Measurements from ENCODE around the gene CCDC186. TPM values are rescaled to one million over a fixed set of nuclear protein-coding genes. Genes with fewer than 3 reads are reported as not detected.

CCDC186 gene
- total RNA-seq, 1 experiment from 2014 or later, result 5.7 TPM

DNA sequence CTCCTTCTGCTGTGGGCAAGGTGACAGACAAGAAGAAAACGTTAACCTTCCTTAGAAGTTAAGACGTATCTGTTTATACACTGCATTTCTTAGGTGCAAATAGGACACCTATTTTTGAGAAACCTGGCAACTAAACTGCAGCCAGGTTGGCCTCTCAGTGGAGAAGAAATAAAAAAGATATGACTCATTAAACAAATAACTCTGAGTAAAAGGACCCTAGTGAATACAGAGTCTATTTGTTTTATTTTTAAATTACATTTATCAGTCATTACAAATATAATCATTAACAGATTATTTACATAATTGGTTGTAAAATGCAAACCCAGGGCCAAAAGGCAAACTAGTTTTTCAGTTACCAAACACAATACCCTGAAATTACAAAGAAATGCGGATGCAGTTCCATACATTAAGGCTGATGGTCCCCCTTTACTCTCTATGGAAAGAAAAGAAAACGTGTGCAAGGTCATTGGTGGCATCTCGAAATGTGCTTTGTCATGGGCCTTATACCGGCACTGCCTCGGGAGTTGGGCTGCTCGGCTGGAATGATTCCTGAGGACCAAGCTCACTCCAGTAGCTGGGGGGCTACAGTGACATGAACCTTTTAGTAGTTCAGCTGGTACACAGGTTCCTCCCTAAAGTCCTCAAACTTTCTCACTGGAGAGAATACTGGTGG, 92.0 kb downstream of the CCDC186 start:
- Histone ChIP-seq H3K4me3 (ENCODE audit: low read length) (peak overlapping the region; percentile 18; the same call in 1 of the 2 replicates), H3F3A (ENCODE audit: low read length, unreplicated experiment) (no peaks in the 10 kb centered on the region), H3K4me2 (ENCODE audit: low read length) (peak overlapping the region; percentile 69), H2AFZ (ENCODE audit: low read length) (0 out of 2 replicates have a peak overlapping the region, but pooled peaks have one; percentile 28), H3K27me3 (ENCODE audit: low read length) (no peaks in the 10 kb centered on the region), H3K79me2 (ENCODE audit: low read length) (no peaks in the 10 kb centered on the region), H3K27ac (ENCODE audit: low read length) (peak overlapping the region; percentile 56), H4K20me1 (ENCODE audit: low read length) (no peaks in the 10 kb centered on the region), H3K9ac (ENCODE audit: low read length) (peak overlapping the region; percentile 16; the same call in 1 of the 2 replicates), H3K9me2 (replicated peaks; ENCODE audit: low read length) (no peaks in the 10 kb centered on the region), H3K36me3 (ENCODE audit: low read depth, low read length) (no peaks in the 10 kb centered on the region), H3K9me3 (ENCODE audit: low read length) (no peaks in the 10 kb centered on the region), H3K4me1 (ENCODE audit: insufficient read depth, low read length) (peaks cover 20% of the 10 kb centered on the region)
- CTCF ChIA-PET, result no interaction called here
- POLR2A ChIA-PET (ENCODE audit: unreplicated experiment), result no interaction called here
- intact Hi-C loops (cut with micrococcal nuclease), result no loop called here
- no TSS peak for BruUV-seq (replicated peaks)
- TF ChIP-seq EZH2phosphoT487 (IDR thresholded peaks at IDR 0.05; ENCODE audit: borderline replicate concordance, low read length) (no peak), EZH2 (IDR thresholded peaks at IDR 0.05; ENCODE audit: low read length, unreplicated experiment) (no peak)
- TF ChIP-seq, protein P1, sequence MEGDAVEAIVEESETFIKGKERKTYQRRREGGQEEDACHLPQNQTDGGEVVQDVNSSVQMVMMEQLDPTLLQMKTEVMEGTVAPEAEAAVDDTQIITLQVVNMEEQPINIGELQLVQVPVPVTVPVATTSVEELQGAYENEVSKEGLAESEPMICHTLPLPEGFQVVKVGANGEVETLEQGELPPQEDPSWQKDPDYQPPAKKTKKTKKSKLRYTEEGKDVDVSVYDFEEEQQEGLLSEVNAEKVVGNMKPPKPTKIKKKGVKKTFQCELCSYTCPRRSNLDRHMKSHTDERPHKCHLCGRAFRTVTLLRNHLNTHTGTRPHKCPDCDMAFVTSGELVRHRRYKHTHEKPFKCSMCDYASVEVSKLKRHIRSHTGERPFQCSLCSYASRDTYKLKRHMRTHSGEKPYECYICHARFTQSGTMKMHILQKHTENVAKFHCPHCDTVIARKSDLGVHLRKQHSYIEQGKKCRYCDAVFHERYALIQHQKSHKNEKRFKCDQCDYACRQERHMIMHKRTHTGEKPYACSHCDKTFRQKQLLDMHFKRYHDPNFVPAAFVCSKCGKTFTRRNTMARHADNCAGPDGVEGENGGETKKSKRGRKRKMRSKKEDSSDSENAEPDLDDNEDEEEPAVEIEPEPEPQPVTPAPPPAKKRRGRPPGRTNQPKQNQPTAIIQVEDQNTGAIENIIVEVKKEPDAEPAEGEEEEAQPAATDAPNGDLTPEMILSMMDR (conservative IDR thresholded peaks at IDR 0.05; ENCODE audit: low read depth, low read length), result no peak
- DNase-seq, result peak; percentile 55
- peak; percentile 85 for ATAC-seq

DNA sequence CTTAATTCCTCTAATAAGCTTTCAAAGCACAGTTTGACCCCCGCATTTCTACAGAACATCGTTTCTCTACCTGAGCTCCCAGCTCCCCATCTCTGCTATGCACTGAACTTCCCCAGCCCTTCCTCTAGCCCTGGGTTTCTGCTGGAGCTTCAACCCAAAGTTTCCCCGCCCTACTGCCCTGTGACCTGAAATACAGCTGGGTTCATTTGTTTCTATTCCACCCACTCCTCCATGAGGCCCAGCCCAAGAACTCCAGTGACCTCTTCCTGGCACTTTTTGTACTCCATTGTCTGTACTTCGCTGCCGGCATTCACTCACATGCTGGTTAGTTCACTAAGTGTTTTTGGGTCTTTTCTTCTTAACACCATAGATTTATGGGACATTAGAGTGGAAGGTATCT, 94.6 kb downstream of the CCDC186 start:
- H4K20me1 ChIP-seq (ENCODE audit: low read length), result no peaks in the 10 kb centered on the region
- BruUV-seq (replicated peaks), result no TSS peak
- no peaks in the 10 kb centered on the region for H3F3A ChIP-seq (ENCODE audit: low read length, unreplicated experiment)
- H3K36me3 ChIP-seq (ENCODE audit: low read depth, low read length), result no peaks in the 10 kb centered on the region
- DNase-seq (no peak), ATAC-seq (no peak)
- H3K9me3 ChIP-seq (ENCODE audit: low read length), result no peaks in the 10 kb centered on the region
- ChIA-PET CTCF (no interaction called here), POLR2A (ENCODE audit: unreplicated experiment) (interaction anchor here (0.5 kb wide), 1 partner anchor 185 kb away, joined by 7 read pairs; no protein-coding TSS in a partner anchor)
- H3K9ac ChIP-seq (ENCODE audit: low read length), result no peak overlapping the region
- H3K27me3 ChIP-seq (ENCODE audit: low read length), result no peaks in the 10 kb centered on the region
- no peak for TF ChIP-seq EZH2 (IDR thresholded peaks at IDR 0.05; ENCODE audit: low read length, unreplicated experiment)
- TF ChIP-seq EZH2phosphoT487 (IDR thresholded peaks at IDR 0.05; ENCODE audit: borderline replicate concordance, low read length), result no peak
- TF ChIP-seq, protein P1 (conservative IDR thresholded peaks at IDR 0.05; ENCODE audit: low read depth, low read length), result no peak
- no peak overlapping the region for H3K27ac ChIP-seq (ENCODE audit: low read length)
- H3K79me2 ChIP-seq (ENCODE audit: low read length), result no peaks in the 10 kb centered on the region
- no peak overlapping the region for H2AFZ ChIP-seq (ENCODE audit: low read length)
- intact Hi-C loops (cut with micrococcal nuclease), result no loop called here
- H3K4me3 ChIP-seq (ENCODE audit: low read length), result no peak overlapping the region
- H3K4me2 ChIP-seq (ENCODE audit: low read length), result no peak overlapping the region
- H3K4me1 ChIP-seq (ENCODE audit: insufficient read depth, low read length), result peaks cover 20% of the 10 kb centered on the region
- H3K9me2 ChIP-seq (replicated peaks; ENCODE audit: low read length), result no peaks in the 10 kb centered on the region

DNA sequence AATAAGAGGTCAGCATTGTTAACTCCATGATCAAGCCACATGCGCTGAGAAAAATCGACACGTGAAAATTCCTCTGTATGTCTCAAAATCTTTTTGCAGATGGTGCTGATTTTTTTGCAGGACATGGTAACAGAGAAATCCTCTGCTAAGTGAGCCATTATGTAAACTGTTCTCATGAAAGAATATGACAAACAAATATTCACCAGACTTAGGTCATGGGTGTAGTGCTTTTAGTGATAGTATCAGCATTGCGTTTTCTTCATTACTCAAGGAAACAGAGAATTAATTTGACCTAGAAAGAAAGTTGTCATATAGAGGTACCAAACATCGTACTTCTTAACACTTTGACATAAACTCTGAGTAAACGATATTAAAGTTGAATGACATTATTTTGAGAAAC, 95.7 kb downstream of the CCDC186 start:
- DNase-seq, result no peak
- no peaks in the 10 kb centered on the region for H3K9me3 ChIP-seq (ENCODE audit: low read length)
- no peaks in the 10 kb centered on the region for H3K79me2 ChIP-seq (ENCODE audit: low read length)
- no peak overlapping the region for H2AFZ ChIP-seq (ENCODE audit: low read length)
- TF ChIP-seq EZH2phosphoT487 (IDR thresholded peaks at IDR 0.05; ENCODE audit: borderline replicate concordance, low read length) (no peak), EZH2 (IDR thresholded peaks at IDR 0.05; ENCODE audit: low read length, unreplicated experiment) (no peak)
- TF ChIP-seq, protein P1 (conservative IDR thresholded peaks at IDR 0.05; ENCODE audit: low read depth, low read length), result no peak
- no peaks in the 10 kb centered on the region for H3K27me3 ChIP-seq (ENCODE audit: low read length)
- intact Hi-C loops (cut with micrococcal nuclease), result no loop called here
- BruUV-seq (replicated peaks), result no TSS peak
- H3K9ac ChIP-seq (ENCODE audit: low read length), result no peak overlapping the region
- no peak overlapping the region for H3K4me2 ChIP-seq (ENCODE audit: low read length)
- H3F3A ChIP-seq (ENCODE audit: low read length, unreplicated experiment), result no peaks in the 10 kb centered on the region
- ChIA-PET CTCF (no interaction called here), POLR2A (ENCODE audit: unreplicated experiment) (no interaction called here)
- no peaks in the 10 kb centered on the region for H3K36me3 ChIP-seq (ENCODE audit: low read depth, low read length)
- ATAC-seq, result no peak
- H3K4me1 ChIP-seq (ENCODE audit: insufficient read depth, low read length), result peaks cover 20% of the 10 kb centered on the region
- no peak overlapping the region for H3K27ac ChIP-seq (ENCODE audit: low read length)
- no peak overlapping the region for H3K4me3 ChIP-seq (ENCODE audit: low read length)
- no peaks in the 10 kb centered on the region for H3K9me2 ChIP-seq (replicated peaks; ENCODE audit: low read length)
- no peaks in the 10 kb centered on the region for H4K20me1 ChIP-seq (ENCODE audit: low read length)

All from PC-3 (cell line).